Spleen (tissue), 7 donors: ENCODE results near the gene GLRX2.

ENCODE experiments used
- POLR2A ChIP-seq, 3 donors: fragments of 450-650 bp; IDR thresholded peaks; one replicate each; pipeline ENCODE4 v1.5.1; 2017; ENCODE audit warnings: antibody characterized with exemption in 3 of 3, mild to moderate bottlenecking in 1 of 3
- POLR2AphosphoS5 ChIP-seq, 3 donors: sonication (generic); formaldehyde crosslinking; IDR thresholded peaks; one replicate each; pipeline ENCODE4 v1.5.1; 2017; ENCODE audit warnings: antibody characterized with exemption in 3 of 3
- TF ChIP-seq, protein P1 (sequence below), 11 experiments: fragments of 200-600 bp in 7 of 11; fragments of 450-650 bp in 4 of 11; sonication (generic) in 4 of 11; IDR thresholded peaks in 8 of 11; conservative IDR thresholded peaks in 3 of 11; 1 replicate in 7 of 11; 2 replicates in 4 of 11; pipeline versions ENCODE4 v1.4.0 to v1.8.0; 2016 to 2021; ENCODE audit warnings: antibody characterized with exemption in 11 of 11, inconsistent platforms in 4 of 11, mild to moderate bottlenecking in 1 of 11
- donor health status: DM: no; HTN: no; CAD: no; lungs with moderate emphysema.
- donor health status: DM: no; HTN: no; CAD: no.
- donor health status: DM: no; HTN: no; CAD: no.

DNA sequence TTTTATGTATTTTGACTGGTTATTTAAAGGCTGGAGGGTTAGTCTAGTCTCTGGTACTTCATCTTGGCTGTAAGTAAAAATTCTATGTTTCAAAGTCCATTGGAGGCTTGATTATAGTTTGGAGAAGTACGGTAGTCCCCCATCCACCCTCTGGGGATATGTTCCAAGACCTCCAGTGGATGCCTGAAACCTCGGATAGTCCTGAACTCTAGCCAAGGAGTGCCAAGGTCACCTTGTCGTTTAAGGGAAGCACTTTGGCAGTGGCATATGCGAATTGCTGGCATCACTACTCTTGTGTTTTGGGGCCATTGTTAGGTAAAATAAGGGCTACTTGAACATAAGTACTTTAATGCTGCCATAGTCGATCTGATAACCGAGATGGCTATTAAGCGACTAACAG, 35.0 kb upstream of the GLRX2 start:
- TF ChIP-seq, protein P1, sequence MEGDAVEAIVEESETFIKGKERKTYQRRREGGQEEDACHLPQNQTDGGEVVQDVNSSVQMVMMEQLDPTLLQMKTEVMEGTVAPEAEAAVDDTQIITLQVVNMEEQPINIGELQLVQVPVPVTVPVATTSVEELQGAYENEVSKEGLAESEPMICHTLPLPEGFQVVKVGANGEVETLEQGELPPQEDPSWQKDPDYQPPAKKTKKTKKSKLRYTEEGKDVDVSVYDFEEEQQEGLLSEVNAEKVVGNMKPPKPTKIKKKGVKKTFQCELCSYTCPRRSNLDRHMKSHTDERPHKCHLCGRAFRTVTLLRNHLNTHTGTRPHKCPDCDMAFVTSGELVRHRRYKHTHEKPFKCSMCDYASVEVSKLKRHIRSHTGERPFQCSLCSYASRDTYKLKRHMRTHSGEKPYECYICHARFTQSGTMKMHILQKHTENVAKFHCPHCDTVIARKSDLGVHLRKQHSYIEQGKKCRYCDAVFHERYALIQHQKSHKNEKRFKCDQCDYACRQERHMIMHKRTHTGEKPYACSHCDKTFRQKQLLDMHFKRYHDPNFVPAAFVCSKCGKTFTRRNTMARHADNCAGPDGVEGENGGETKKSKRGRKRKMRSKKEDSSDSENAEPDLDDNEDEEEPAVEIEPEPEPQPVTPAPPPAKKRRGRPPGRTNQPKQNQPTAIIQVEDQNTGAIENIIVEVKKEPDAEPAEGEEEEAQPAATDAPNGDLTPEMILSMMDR (IDR thresholded peaks at IDR 0.05 in 8 of 11, conservative IDR thresholded peaks at IDR 0.05 in 3 of 11) = no peak
- no peak for TF ChIP-seq POLR2A (IDR thresholded peaks at IDR 0.05)
- no peak for TF ChIP-seq POLR2AphosphoS5 (IDR thresholded peaks at IDR 0.05)
